Esophagus muscularis mucosa (tissue), 4 donors: Measurements from ENCODE around the gene HID1.

Source experiments
- CTCF ChIP-seq, 3 experiments: fragments of 200-600 bp in 2 of 3; fragments of 450-650 bp in 1 of 3; sonication (generic) in 2 of 3; IDR thresholded peaks; one replicate each; pipeline ENCODE4 v1.5.1; 2017 to 2019; ENCODE audit warnings: antibody characterized with exemption in 3 of 3, mild to moderate bottlenecking in 2 of 3, moderate library complexity in 1 of 3
- EP300 ChIP-seq: sonication (generic); formaldehyde crosslinking; IDR thresholded peaks from one replicate; pipeline ENCODE4 v1.6.1; 2017; ENCODE audit warnings: antibody characterized with exemption
- POLR2A ChIP-seq: fragments of 450-650 bp; IDR thresholded peaks from one replicate; pipeline ENCODE4 v1.6.1; 2017; ENCODE audit warnings: antibody characterized with exemption, moderate library complexity, mild to moderate bottlenecking, low read depth

GRCh38 chr17:74925242-74925641 lies 47.3 kb downstream of the HID1 start:
- TF ChIP-seq CTCF (IDR thresholded peaks at IDR 0.05) (no peak), EP300 (no peak), POLR2A (no peak)
